ENCODE data around the gene GRIP1.

DNA sequence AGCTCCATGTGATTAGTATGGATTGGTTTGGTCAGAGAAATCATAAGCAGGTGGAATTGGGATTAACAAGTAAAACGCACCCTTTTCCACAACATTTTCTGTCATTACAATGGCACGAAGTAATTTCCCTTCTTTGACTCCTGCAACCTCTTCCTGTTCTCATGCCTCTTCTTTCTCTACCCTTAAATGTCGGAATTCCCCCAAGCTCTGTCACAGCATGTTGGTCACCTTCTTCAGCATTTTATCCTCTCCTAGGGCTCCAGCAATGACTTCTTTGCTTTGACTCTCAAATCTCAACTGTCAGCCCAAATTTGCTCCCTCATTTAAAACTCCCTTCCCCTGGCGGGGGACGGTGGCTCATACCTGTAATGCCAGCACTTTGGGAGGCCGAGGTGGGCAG is 5.3 kb upstream of the GRIP1 start:
- TF ChIP-seq, protein P1, sequence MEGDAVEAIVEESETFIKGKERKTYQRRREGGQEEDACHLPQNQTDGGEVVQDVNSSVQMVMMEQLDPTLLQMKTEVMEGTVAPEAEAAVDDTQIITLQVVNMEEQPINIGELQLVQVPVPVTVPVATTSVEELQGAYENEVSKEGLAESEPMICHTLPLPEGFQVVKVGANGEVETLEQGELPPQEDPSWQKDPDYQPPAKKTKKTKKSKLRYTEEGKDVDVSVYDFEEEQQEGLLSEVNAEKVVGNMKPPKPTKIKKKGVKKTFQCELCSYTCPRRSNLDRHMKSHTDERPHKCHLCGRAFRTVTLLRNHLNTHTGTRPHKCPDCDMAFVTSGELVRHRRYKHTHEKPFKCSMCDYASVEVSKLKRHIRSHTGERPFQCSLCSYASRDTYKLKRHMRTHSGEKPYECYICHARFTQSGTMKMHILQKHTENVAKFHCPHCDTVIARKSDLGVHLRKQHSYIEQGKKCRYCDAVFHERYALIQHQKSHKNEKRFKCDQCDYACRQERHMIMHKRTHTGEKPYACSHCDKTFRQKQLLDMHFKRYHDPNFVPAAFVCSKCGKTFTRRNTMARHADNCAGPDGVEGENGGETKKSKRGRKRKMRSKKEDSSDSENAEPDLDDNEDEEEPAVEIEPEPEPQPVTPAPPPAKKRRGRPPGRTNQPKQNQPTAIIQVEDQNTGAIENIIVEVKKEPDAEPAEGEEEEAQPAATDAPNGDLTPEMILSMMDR (IDR thresholded peaks at IDR 0.05; ENCODE audit: poor library complexity): no peak
- no peak for TF ChIP-seq EZH2phosphoT487 (IDR thresholded peaks at IDR 0.05; ENCODE audit: low read depth, severe bottlenecking, unreplicated experiment)

All from hepatocyte (in vitro differentiated cells).